Trophoblast cell (in vitro differentiated cells and primary cell): ENCODE results near the gene DDX42.
"Not testable (repeated sequence)": the region's sequence is repeated elsewhere in the genome, so short reads cannot be mapped to it uniquely, and the experiment has no call there.

Source experiments
- DNase-seq, 2 donors: peaks; one replicate each; pipeline ENCODE4 v3.0.0-alpha.2; 2016
- H2AFZ ChIP-seq: 2 replicates; pipeline ENCODE4 v1.6.1; 2013; ENCODE audit warnings: low read length, moderate library complexity, mild to moderate bottlenecking; ENCODE audit not compliant: insufficient read depth, poor library complexity
- H2AK5ac ChIP-seq: 2 replicates; pipeline ENCODE4 v1.6.1; 2013; ENCODE audit warnings: mild to moderate bottlenecking, low read length
- H2BK120ac ChIP-seq: 2 replicates; pipeline ENCODE4 v1.6.1; 2013; ENCODE audit warnings: low read length, mild to moderate bottlenecking, moderate library complexity; ENCODE audit not compliant: insufficient read depth, poor library complexity
- H2BK12ac ChIP-seq: 2 replicates; pipeline ENCODE4 v1.6.1; 2013; ENCODE audit warnings: mild to moderate bottlenecking, low read length, moderate library complexity
- H2BK5ac ChIP-seq: 2 replicates; pipeline ENCODE4 v1.6.1; 2013; ENCODE audit warnings: low read length, low read depth, moderate library complexity, mild to moderate bottlenecking; ENCODE audit not compliant: poor library complexity
- H3K14ac ChIP-seq: 2 replicates; pipeline ENCODE4 v1.6.1; 2013; ENCODE audit warnings: mild to moderate bottlenecking, low read length
- H3K18ac ChIP-seq: 2 replicates; pipeline ENCODE4 v1.6.1; 2013; ENCODE audit warnings: mild to moderate bottlenecking, low read length
- H3K23ac ChIP-seq: 2 replicates; pipeline ENCODE4 v1.6.1; 2013; ENCODE audit warnings: low read length
- H3K27ac ChIP-seq: 2 replicates; pipeline ENCODE4 v1.5.1; 2013; ENCODE audit warnings: low read depth, mild to moderate bottlenecking, inconsistent platforms, low read length, moderate library complexity
- H3K27me3 ChIP-seq: 2 replicates; pipeline ENCODE4 v1.6.1; 2013; ENCODE audit warnings: inconsistent platforms, mild to moderate bottlenecking, low read length, moderate library complexity; ENCODE audit not compliant: insufficient read depth
- H3K36me3 ChIP-seq, 2 experiments: 1 replicate in 1 of 2; 2 replicates in 1 of 2; pipeline ENCODE4 v1.6.1; 2013; ENCODE audit warnings: low read length in 2 of 2, mild to moderate bottlenecking in 2 of 2, moderate library complexity in 1 of 2; ENCODE audit not compliant: insufficient read depth in 2 of 2, control insufficient read depth in 1 of 2
- H3K4ac ChIP-seq: 2 replicates; pipeline ENCODE4 v1.6.1; 2013; ENCODE audit warnings: low read depth, mild to moderate bottlenecking, low read length, moderate library complexity
- H3K4me1 ChIP-seq, 2 experiments: 1 replicate in 1 of 2; 2 replicates in 1 of 2; pipeline ENCODE4 v1.6.1; 2013; ENCODE audit warnings: low read length in 2 of 2, mild to moderate bottlenecking in 2 of 2, moderate library complexity in 1 of 2; ENCODE audit not compliant: insufficient read depth in 2 of 2, control insufficient read depth in 1 of 2
- H3K4me2 ChIP-seq: 2 replicates; pipeline ENCODE4 v1.6.1; 2013; ENCODE audit warnings: inconsistent platforms, mild to moderate bottlenecking, low read length, moderate library complexity
- H3K4me3 ChIP-seq: 2 replicates; pipeline ENCODE4 v1.5.1; 2013; ENCODE audit warnings: mild to moderate bottlenecking, low read depth, low read length, inconsistent platforms
- H3K79me1 ChIP-seq: one replicate; pipeline ENCODE4 v1.6.1; 2013; ENCODE audit warnings: low read length
- H3K79me2 ChIP-seq: 2 replicates; pipeline ENCODE4 v1.6.1; 2013; ENCODE audit warnings: low read length, mild to moderate bottlenecking; ENCODE audit not compliant: control insufficient read depth, insufficient read depth, poor library complexity
- H3K9ac ChIP-seq: 2 replicates; pipeline ENCODE4 v1.6.1; 2013; ENCODE audit warnings: mild to moderate bottlenecking, low read length
- H3K9me3 ChIP-seq: 2 replicates; pipeline ENCODE4 v1.6.1; 2013; ENCODE audit warnings: low read depth, mild to moderate bottlenecking, control low read depth, inconsistent platforms, low read length; ENCODE audit not compliant: insufficient read depth
- H4K12ac ChIP-seq: 2 replicates; pipeline ENCODE4 v1.6.1; 2013; ENCODE audit warnings: low read depth, mild to moderate bottlenecking, low read length, moderate library complexity
- H4K8ac ChIP-seq: 2 replicates; pipeline ENCODE4 v1.6.1; 2013; ENCODE audit warnings: low read depth, mild to moderate bottlenecking, low read length, moderate library complexity
- H4K91ac ChIP-seq: one replicate; pipeline ENCODE4 v1.6.1; 2013; ENCODE audit warnings: low read depth, mild to moderate bottlenecking, low read length, moderate library complexity
- WGBS: extraction: QIAGEN DNeasy Blood & Tissue Kit; methylation state at CpG from one replicate; pipeline ENCODE4 v1.1.7; 2013; ENCODE audit warnings: missing lambda C conversion rate; ENCODE audit not compliant: insufficient read length, insufficient coverage; ENCODE audit errors: extremely low coverage; 5-methylcytosine and 5-hydroxymethylcytosine counted together

The DDX42 gene

DNA sequence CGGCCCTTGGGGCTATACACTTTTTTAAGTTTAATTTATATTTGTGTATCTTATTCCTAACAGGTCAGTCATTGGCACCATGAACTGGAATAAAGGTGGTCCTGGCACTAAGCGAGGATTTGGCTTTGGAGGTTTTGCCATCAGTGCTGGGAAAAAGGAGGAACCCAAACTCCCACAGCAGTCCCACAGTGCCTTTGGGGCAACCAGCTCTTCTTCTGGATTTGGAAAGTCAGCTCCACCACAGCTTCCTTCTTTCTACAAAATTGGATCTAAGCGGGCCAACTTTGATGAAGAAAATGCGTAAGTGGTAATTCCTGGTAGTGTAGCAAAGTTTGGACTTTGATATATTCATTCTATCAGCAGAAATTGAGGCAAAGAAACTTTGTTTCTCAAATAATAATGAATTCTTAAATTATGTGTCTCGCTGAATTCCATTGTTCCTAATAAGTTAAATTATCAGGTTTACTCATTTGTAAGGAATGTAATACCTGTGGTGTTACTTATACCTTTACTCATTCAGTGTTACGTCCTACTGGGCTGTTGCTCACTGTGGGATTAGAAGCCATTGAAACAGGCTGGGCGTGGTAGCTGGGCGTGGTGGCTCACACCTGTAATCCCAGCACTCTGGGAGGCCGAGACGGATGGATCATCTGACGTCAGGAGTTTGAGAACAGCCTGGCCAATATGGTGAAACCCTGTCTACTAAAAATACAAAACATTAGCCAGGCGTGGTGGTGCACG, 13.2 kb downstream of the DDX42 start:
- no CpG with 5 or more reads among the region's 13 CpGs for WGBS

DNA sequence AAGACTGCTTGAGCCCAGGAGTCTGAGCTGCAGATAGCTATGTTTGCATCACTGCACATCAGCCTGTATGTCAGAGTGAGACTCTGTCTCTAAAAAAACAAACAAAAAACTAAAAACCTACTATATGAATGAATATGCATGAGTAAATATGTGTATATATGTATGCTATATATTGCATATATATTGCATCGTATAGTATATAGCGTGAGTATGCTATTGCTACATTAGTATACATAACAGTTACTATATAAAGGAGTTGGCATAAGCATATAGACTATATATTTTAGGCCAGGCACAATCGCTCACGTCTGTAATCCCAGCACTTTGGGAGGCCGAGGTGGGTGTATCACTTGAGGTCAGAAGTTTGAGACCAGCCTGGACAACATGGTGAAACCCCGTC, 16.1 kb downstream of the DDX42 start:
- Histone ChIP-seq H4K12ac (no peak overlapping the region), H3K27ac (no peak overlapping the region), H3K79me1 (no peaks in the 10 kb centered on the region), H3K23ac (no peak overlapping the region), H2AK5ac (no peak overlapping the region), H3K4me2 (no peak overlapping the region), H3K27me3 (no peaks in the 10 kb centered on the region), H3K14ac (no peak overlapping the region), H2BK5ac (no peak overlapping the region), H3K4me3 (no peak overlapping the region), H3K4me1 (no peaks in the 10 kb centered on the region), H4K8ac (no peak overlapping the region), H3K36me3 (peaks cover 49 to 56% of the 10 kb centered on the region in 2 experiments), H2BK12ac (no peak overlapping the region), H3K79me2 (peaks cover 1% of the 10 kb centered on the region), H3K4ac (no peak overlapping the region), H3K9me3 (no peaks in the 10 kb centered on the region), H4K91ac (no peak overlapping the region), H3K9ac (no peak overlapping the region), H2BK120ac (no peak overlapping the region), H2AFZ (no peak overlapping the region), H3K18ac (no peak overlapping the region)
- DNase-seq = no peak
- no CpG with 5 or more reads among the region's 6 CpGs for WGBS

More for the DNA sequence above, 13.2 kb downstream of the DDX42 start:
- no peak overlapping the region for H3K4ac ChIP-seq
- H4K8ac ChIP-seq = no peak overlapping the region
- no peak overlapping the region for H4K12ac ChIP-seq
- H2BK120ac ChIP-seq = no peak overlapping the region
- H2AFZ ChIP-seq = no peak overlapping the region
- no peak overlapping the region for H3K27ac ChIP-seq
- H3K27me3 ChIP-seq = no peaks in the 10 kb centered on the region
- H3K9ac ChIP-seq = no peak overlapping the region
- H3K79me1 ChIP-seq = no peaks in the 10 kb centered on the region
- H2BK5ac ChIP-seq = no peak overlapping the region
- no peaks in the 10 kb centered on the region for H3K9me3 ChIP-seq
- H3K4me2 ChIP-seq = no peak overlapping the region
- H2AK5ac ChIP-seq = no peak overlapping the region
- H4K91ac ChIP-seq = no peak overlapping the region
- H3K36me3 ChIP-seq = peaks cover 41% of the 10 kb centered on the region in 2 experiments
- H3K4me1 ChIP-seq = no peaks in the 10 kb centered on the region
- no peak overlapping the region for H3K4me3 ChIP-seq
- no peak overlapping the region for H3K18ac ChIP-seq
- no peak overlapping the region for H3K23ac ChIP-seq
- no peak overlapping the region for H2BK12ac ChIP-seq
- H3K14ac ChIP-seq = no peak overlapping the region
- DNase-seq = peak in 1 of 2 donors; percentile 18
- peaks cover 9% of the 10 kb centered on the region for H3K79me2 ChIP-seq

DNA sequence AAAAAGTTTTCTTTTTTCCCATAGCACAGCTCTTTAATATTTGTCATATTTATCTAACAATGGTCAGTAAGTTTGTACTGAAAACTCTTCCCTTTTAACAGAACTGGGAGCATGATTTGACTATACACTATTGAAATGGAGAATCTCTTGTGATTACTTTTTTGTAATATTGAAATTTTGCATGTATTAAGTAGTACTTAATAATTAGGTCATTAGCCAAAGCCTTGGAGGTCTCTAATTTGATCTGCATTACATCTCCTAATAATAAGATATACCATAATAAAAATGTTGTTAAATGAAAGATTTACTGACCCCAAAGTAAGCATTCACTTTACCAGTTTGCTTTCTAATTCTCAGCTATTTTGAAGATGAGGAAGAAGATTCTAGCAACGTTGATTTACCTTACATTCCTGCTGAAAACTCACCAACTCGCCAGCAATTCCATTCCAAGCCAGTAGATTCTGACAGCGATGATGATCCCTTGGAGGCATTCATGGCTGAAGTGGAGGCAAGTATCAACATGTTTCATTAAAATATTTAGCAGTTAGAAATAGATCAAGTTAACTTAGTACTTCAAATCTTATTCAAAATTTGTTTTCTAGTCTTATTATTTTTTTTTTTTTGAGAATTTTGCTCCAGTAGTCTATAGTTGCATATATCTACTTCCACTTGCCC, 18.2 kb downstream of the DDX42 start:
- H3K18ac ChIP-seq = no peak overlapping the region
- H2BK5ac ChIP-seq = no peak overlapping the region
- H4K8ac ChIP-seq = no peak overlapping the region
- no peak overlapping the region for H3K27ac ChIP-seq
- no peak overlapping the region for H3K4me2 ChIP-seq
- DNase-seq = peak in 1 of 2 donors; percentile 21
- H3K4me1 ChIP-seq = no peaks in the 10 kb centered on the region
- no peaks in the 10 kb centered on the region for H3K27me3 ChIP-seq
- no peak overlapping the region for H3K4ac ChIP-seq
- H3K79me2 ChIP-seq = no peaks in the 10 kb centered on the region
- no peak overlapping the region for H2AFZ ChIP-seq
- H3K4me3 ChIP-seq = no peak overlapping the region
- H3K79me1 ChIP-seq = no peaks in the 10 kb centered on the region
- no peak overlapping the region for H3K23ac ChIP-seq
- H2BK120ac ChIP-seq = no peak overlapping the region
- WGBS = no CpG with 5 or more reads among the region's 3 CpGs
- no peaks in the 10 kb centered on the region for H3K9me3 ChIP-seq
- H2BK12ac ChIP-seq = no peak overlapping the region
- no peak overlapping the region for H3K14ac ChIP-seq
- H2AK5ac ChIP-seq = no peak overlapping the region
- H4K91ac ChIP-seq = no peak overlapping the region
- H4K12ac ChIP-seq = no peak overlapping the region
- no peak overlapping the region for H3K9ac ChIP-seq
- H3K36me3 ChIP-seq = peaks cover 54 to 59% of the 10 kb centered on the region in 2 experiments

DNA sequence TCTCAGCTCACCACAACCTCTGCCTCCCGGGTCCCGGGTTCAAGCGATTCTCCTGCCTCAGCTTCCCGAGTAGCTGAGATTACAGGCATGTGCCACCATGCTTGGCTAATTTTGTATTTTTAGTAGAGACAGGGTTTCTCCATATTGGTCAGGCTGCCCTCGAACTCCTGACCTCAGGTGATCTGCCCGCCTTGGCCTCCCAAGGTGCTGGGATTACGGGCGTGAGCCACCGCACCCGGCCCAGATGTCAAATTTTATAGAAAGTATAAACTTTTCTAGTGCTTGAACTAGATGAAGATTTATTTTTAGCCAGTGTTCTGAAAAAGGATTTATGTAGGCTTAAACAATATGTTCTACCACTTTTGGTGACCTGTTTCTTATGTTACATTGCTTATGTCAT, 22.4 kb downstream of the DDX42 start:
- no CpG with 5 or more reads among the region's 10 CpGs for WGBS
- peaks cover 32 to 51% of the 10 kb centered on the region in 2 experiments for H3K36me3 ChIP-seq
- H4K12ac ChIP-seq, H2BK5ac ChIP-seq, H3K79me2 ChIP-seq, H3K9me3 ChIP-seq, H3K27me3 ChIP-seq, H3K9ac ChIP-seq, H4K8ac ChIP-seq, H3K23ac ChIP-seq, H3K4me3 ChIP-seq, H4K91ac ChIP-seq, H3K4ac ChIP-seq, H3K18ac ChIP-seq, H3K4me2 ChIP-seq, H2BK120ac ChIP-seq, H2BK12ac ChIP-seq, H2AK5ac ChIP-seq, H3K79me1 ChIP-seq, H3K27ac ChIP-seq, H2AFZ ChIP-seq, DNase-seq, H3K14ac ChIP-seq, H3K4me1 ChIP-seq: not testable (repeated sequence)
